HTERT RPE-1 (cell line): ENCODE results near the gene GBF1.

Experiments used
- in situ Hi-C: fragments of 300-500 bp; cut with MboI; formaldehyde crosslinking; loops from 4 replicates; pipeline ENCODE4 v1.14.3; 2020; ENCODE audit warnings: low sequenced_read_pairs

The GBF1 gene

DNA sequence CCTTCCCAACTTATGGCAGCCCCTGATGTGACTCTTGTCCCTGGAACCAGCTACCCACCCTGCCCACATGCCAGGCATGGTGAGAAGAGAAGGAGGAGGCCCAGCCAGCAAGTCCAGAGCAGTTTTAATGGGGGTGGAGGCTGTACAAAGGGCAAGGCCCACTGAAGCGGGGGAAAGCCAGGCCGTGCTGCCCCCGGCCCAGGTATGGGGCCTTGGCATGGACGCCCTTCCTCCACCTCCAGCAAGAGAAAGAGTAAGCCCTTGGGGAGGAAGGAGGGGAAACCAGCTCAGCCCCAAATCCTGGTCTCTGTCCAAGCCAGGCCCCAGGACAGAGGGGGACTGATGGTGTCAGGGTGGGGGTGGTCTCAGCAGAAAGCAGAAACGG lies 157.2 kb downstream of the GBF1 start:
- in situ Hi-C loops, result no loop called here

DNA sequence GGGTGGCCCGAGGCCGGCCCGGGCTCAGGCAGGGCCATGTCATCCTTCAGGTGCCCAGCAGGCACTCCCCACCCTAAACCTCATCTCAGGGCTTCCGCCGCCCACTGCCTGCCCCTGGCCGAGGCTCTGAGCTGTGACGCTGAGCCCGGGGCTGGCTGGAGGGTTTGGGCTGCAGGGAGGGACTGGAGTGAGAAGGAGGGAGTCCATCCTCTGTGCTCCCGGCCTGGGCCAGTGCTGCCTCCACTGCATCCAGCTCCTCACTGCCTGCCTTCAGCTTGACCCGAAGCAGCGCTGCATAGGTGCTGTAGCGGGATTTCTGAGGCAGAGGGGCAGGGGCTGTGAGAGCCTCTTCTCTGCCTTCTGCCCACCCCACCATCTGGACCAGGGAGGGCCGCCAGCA lies 157.8 kb downstream of the GBF1 start:
- in situ Hi-C loops, result no loop called here

DNA sequence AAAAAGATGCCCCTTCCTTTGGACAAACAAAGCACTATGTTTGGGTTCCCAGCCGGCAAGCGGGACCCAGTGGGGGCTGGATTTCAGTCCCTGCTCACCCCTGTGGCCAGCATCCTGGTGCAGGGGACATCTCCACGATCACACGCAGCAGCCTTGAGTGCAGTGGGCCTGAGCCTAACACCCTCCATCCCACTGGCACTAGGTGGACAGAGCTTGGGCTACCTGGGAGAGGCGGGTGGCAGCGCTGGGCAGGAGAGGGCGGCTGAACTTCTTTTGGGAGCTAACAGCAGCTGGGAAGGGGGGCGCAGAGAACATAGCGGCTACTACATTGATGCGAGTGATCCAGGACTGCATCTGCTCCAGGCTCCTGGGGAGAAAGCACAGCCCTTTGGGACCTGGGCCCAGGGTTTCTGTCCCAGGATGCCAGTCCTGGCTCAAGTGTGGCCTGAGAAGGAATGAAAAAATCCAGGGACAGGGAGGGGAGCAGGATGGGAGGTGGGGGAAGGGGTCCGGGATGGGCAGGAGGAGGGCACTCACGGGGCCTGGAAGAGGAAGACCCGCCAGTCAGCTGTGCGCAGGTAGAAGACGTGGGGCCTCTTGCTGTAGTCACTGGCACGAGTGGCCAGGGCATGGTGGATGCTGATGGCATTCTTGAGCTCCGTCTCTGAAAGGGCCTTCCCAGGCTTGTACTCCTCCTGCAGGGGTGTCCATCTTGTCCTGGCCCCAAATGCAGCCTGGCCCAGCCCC lies 159.2 kb downstream of the GBF1 start:
- in situ Hi-C loops, result no loop called here

GRCh38 chr10:102405108-102405571 lies 159.8 kb downstream of the GBF1 start:
- in situ Hi-C loops, result no loop called here

- in situ Hi-C loops, result no loop called here
These were observed 160.3 kb downstream of the GBF1 start for GRCh38 chr10:102405632-102406031.

GRCh38 chr10:102406815-102407214 lies 161.5 kb downstream of the GBF1 start:
- in situ Hi-C loops, result no loop called here

- in situ Hi-C loops, result no loop called here
These were observed 162.2 kb downstream of the GBF1 start for GRCh38 chr10:102407425-102408130.

DNA sequence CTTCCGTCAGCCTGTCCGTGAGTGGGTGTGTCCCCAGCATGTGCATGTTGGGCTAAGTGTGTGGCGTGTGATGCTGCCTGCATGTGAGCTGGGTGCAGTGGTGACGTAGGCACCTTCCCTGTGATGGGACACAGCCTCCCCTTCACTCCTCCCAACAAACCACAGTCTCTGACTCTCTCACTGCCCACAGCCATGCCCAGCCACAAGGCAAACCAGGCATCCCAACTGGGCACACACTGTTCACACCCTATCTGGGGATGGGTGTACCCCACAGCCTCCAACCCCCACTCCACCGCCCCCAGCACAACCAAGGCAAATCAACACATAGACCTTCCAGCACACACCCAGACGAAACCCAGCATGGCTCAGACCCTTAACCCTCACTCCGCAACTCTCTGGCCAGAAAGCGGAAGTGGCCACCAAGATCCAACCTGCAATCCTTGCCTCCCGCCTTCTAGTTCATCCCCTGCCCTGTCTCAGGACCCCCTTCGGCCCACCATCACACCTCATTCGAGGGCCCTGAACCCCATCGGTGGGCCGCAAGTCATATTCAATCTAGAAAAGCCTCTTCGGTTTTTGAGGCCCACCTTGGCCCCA lies 162.9 kb downstream of the GBF1 start:
- in situ Hi-C loops, result no loop called here

DNA sequence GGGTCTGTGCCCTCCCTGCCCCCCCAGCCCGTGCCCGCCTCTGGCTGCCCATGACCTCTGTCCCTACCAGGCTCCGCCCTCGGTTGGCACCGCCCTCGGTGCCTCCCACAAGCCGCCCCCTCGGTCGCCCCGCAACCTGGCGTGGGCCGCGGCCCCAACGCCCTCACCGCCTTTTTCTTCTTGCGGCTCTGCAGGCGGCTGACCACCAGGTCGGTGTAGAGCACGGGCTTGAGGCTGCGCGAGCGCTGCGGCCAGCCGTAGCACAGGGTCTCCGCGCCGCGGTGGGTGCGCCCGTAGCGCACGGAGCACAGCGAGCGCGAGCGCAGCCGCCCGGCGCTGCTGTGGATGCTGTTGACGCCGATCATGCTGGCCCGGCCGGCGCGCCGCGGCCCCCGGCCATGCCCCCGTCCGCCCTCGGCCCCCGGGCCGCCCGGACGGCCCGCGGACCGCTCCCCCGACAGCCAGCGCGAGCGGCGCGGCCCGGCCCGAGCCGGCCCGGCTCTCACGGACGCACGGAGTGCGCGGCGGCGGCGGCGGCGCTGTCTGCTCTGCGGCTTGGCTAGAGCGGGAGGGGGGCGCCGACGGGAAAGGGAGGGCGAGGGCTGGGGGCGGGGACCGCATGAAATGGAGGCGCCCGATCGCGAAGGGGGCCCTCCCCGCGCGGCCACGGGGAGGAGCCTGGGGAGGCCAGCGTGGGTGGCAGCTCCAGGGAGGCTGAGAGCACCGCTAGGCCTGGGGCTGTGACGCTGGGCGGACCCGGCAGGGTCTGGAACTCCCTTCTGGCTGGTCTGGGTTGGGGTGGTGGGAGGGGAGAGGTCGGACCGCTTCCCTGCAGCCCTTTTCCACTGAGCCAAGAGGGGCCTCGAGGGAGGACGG lies 163.6 kb downstream of the GBF1 start:
- in situ Hi-C loops, result no loop called here

DNA sequence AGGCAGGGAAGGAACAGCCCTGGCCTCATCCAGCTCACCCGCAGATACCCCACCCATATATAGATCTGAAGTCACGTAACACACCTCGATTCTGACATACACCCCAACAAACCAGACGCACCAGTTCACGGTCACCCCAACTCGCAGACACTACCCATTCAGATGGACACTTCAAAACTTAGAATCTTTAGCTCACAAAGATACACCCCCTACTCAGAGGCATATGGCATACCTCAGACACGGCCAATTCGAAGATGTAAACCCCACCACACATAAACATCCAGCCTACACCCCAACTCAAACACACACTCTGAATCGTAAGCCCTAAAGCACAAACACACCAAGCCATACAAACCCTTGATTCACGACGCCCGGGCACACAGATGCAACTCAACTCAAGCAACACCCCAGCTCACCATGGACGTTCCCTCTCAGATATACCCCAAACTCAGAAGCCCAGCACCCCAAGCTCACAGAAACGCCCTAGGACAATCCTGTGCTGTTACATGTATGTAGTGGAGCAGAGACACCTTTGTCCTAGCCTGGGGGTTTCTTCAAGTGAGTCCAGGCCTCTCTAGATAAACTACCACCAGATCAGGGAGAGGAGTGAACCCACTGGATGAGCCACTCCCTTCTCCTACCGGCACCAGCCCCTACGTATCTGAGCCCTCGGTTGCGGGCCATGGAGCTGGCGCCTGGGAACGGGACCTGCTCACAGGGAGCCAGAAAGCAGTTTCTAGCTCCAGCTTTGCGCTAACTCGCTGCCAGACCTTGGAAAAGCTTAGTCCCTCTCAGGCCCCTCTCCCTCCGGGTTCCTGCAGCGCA lies 164.5 kb downstream of the GBF1 start:
- in situ Hi-C loops, result no loop called here

DNA sequence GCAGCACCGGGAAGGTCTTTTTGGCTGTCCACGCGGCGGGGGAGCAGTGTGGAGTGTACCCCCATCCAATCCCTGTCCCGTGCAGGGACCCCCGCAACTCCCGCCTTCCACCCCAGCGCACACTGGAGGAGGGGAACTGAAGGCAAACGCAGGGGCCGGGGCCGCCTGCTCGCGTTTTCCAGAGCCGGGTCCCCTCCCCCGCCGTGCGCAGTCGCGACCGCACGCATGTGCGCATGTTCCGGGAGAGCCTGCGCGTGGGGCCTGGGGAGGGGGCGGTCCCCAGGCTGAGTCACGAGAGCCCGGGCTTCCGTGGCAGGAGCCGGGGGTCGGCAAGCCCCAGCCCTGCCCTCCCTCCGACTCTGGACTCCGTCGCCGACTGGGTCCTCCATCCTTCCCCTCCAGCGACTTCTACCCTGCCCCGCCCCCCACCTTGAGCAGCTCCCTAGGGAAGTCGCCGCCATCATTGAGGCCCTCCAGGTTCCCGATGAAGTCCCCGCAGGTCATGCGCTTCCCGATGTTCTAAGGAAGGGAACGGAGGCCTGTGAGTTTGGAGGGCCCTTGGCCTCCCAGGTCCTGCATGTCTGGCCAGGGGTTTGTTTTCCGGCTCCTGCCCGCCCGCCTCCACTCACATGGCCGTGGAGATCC lies 165.2 kb downstream of the GBF1 start:
- in situ Hi-C loops, result no loop called here

GRCh38 chr10:102411341-102412255 lies 166.3 kb downstream of the GBF1 start:
- in situ Hi-C loops, result no loop called here

DNA sequence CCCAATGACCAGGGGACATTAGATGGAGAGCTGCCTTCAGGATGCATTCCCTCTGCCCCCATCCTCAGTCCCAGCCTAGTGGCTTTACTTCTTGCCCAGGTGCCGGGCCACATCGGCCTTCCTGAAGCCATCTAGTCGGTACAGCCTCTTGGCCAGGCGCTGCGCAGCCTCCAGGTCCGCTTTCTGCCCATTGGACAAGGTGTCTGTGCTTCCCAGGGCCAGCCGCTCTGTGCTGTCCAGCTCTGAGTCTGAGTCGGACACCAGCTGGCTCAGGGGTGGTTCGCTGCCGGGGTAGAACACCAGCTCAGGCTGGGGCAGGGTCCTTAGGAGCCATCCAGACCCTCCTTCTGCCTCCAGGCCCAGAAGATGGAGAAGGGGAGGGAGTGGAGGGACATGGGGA lies 167.0 kb downstream of the GBF1 start:
- in situ Hi-C loops, result no loop called here

DNA sequence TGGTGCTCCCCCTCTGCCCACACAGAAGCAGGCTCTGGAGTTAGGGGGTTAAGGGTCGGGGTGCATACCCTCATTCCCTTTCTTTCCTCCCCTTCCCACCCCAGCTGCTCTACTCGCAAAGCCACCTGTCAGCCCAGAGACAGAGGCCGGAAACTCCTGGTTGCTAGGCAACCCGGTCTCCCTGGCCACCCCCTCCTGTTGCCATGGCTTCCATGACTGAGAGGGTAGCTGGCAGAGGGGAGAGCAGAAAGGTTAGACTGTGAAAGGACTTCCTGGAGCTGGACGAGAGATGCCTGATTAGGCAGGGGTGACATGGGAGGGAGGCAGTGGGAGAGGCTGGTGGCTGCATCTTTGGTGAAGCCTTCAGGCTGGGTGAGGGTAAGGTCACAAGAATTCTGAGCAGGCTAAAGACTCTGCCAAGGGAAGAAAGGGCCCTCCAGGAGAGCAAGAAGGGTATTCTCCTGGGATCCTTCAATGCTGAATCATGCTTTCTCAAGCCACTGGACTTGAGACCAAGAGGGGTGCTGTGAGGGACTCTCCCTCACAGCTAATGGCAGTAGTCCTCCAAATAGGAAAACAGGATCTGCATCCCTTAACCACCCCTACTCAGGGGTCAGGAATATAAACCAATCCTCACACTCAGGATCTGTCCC lies 167.8 kb downstream of the GBF1 start:
- in situ Hi-C loops, result no loop called here

DNA sequence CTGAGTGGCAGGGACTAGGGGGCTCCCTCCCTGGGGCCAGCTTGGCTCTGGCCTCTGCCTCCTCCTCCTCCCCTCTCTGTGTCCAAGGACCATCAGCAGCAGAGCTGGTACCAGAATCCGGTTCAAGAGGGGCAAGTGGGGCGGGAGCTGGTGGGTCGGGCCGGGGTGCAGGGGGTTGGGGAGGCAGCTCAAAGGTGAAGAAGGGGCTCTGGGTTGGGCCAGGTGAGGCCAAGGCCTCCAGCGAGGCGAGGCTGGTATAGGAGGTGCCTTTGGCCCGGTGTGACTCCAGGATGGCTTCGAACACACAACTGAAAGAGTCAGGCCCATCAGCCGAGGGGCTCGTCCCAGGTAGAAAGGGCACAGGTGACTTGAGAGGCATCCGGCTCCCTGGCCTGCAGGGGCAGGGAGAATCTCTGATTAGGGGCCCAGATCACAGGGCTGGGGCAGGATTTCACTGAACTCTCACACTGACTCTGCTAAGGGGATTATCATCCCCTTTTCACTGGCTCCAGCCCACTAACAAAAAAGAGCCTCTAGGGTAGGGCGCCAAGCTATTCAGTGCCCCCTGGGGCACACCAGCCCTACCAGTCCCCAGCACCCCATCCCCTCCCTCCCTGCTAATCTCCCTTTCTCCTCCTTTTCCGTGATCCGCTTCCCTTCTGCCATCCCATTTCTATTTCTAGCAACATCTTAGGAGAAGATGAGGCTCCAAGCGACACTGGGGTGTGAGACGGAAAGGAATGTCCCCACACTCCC lies 168.7 kb downstream of the GBF1 start:
- in situ Hi-C loops, result no loop called here

DNA sequence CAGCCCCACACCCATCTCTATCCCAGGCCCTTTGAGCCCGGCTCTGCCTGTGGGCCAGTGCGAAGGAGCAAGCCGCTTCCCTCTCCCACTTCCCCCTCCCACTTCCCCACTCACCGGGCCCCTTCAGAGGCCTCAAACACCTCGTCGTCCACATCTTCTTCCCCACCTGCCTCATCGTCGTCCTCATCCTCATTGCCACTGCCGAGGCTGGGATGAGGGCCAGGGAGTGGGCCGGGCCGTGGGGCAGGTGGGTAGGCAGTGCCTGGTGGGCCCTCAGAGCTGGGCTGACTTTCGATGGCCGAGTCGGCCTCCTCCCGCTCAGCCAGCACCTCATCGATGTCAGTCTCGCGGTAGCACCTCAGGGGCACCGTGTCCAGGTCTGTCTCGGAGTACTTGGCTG lies 169.4 kb downstream of the GBF1 start:
- in situ Hi-C loops, result no loop called here

GRCh38 chr10:102416283-102416682 lies 171.0 kb downstream of the GBF1 start:
- in situ Hi-C loops, result no loop called here

DNA sequence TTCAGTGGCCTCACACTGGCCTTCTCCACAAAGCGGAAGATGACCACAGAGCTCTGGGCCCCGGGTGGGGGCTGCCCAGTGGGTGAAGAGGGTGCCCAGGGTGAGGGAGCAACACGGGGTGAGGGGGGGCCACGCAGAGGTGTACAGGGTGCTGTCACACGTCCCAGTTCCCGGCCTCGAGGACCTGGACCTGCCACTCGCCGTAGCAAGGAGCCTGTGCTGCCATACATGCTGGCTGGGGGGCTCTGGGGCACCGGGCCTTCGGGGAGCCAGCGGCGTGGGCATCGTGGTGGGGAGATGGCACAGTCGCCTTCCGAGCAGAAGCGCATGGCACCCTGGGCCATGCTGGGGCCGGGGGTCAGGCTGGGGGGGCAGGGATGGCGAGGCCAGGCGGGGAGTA lies 171.4 kb downstream of the GBF1 start:
- in situ Hi-C loops, result no loop called here
